ENCODE measurements around the gene PIWIL1. TPM values are rescaled to one million over a fixed set of nuclear protein-coding genes. Genes with fewer than 3 reads are reported as not detected.

Gene PIWIL1
- total and polyA plus RNA-seq, 2 donors (not counting 3 experiments of a cell fraction or from before 2014, with no cell fraction given): not detected

DNA sequence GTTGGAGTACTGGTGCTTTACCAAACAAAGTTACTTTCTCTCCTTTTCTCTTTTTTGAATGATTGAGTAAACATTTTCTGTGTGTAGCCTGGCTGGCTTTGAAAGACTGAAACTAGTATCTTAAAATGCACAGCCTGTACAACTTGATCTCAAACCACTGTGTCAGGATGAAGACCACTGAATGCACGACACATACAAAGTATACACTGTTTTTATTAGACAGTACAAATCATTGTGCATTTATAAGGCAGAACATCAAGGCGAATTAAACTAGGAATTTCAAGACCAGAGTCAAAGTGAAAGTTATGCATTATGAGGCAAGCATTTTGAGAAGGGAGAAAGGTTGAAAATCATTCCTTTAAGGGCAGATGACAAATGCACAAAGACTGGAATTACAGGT, 59.0 kb downstream of the PIWIL1 start:
- Histone ChIP-seq H4K20me1 (replicated peaks; ENCODE audit: control insufficient read depth, extremely low read depth, insufficient read depth, low read length) (no peaks in the 10 kb centered on the region), H3K4me2 (ENCODE audit: insufficient read depth, low read length) (no peak overlapping the region), H3K79me2 (ENCODE audit: control insufficient read depth, insufficient read depth, low read length) (no peaks in the 10 kb centered on the region), H3K4me1 (ENCODE audit: control insufficient read depth, extremely low read depth, insufficient read depth, low read length) (no peaks in the 10 kb centered on the region), H3K27me3 (ENCODE audit: control insufficient read depth in 2 of 2, insufficient read depth in 2 of 2, low read length in 2 of 2) (no peaks in the 10 kb centered on the region), H3K9ac (replicated peaks; ENCODE audit: extremely low read depth, insufficient read depth, low read length) (no peak overlapping the region), H3K4me3 (replicated peaks in 1 of 3; ENCODE audit: insufficient read depth in 1 of 3, low read depth in 1 of 3, low read length in 3 of 3) (no peak overlapping the region), H3K27ac (ENCODE audit: insufficient read depth, low read depth, low read length) (no peak overlapping the region), H3K36me3 (ENCODE audit: control insufficient read depth in 2 of 2, extremely low read depth in 1 of 2, insufficient read depth in 2 of 2, low read length in 2 of 2) (no peaks in the 10 kb centered on the region), H2AFZ (ENCODE audit: low read depth, low read length) (no peak overlapping the region), H3K9me3 (replicated peaks; ENCODE audit: control insufficient read depth, insufficient read depth, low read length) (peaks cover 8% of the 10 kb centered on the region), H3K9me1 (replicated peaks; ENCODE audit: control insufficient read depth, extremely low read depth, insufficient read depth, low read length) (no peaks in the 10 kb centered on the region)
- POLR2A ChIA-PET: no interaction called here
- dilution Hi-C loops (cut with MboI; ENCODE audit: extremely low pct_ligation_motif_present, low sequenced_read_pairs) (no loop called here), intact Hi-C loops (cut with micrococcal nuclease) (no loop called here)
- DNase-seq (ENCODE audit: low read depth, low spot score) (no peak), FAIRE-seq (no peak)
- CTCF ChIA-PET: no interaction called here
- no peak for TF ChIP-seq POLR2AphosphoS5 (IDR thresholded peaks at IDR 0.05; ENCODE audit: insufficient read depth, low read depth, low read length)
- TF ChIP-seq GATA2 (IDR thresholded peaks at IDR 0.05; ENCODE audit: insufficient read depth, insufficient read length, low read depth, low read length): no peak
- TF ChIP-seq POLR2A (IDR thresholded peaks at IDR 0.05; ENCODE audit: low read depth, low read length): no peak
- TF ChIP-seq JUN (IDR thresholded peaks at IDR 0.05; ENCODE audit: borderline replicate concordance, insufficient read depth, insufficient read length, low read depth): no peak
- TF ChIP-seq MYC (IDR thresholded peaks at IDR 0.05; ENCODE audit: low read depth, low read length): no peak
- TF ChIP-seq EZH2 (IDR thresholded peaks at IDR 0.05; ENCODE audit: borderline replicate concordance, low read depth, low read length, severe bottlenecking): no peak
- TF ChIP-seq, protein P1, sequence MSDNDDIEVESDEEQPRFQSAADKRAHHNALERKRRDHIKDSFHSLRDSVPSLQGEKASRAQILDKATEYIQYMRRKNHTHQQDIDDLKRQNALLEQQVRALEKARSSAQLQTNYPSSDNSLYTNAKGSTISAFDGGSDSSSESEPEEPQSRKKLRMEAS (IDR thresholded peaks at IDR 0.05; ENCODE audit: insufficient read depth, insufficient read length): no peak
- BruUV-seq (replicated peaks): no TSS peak

DNA sequence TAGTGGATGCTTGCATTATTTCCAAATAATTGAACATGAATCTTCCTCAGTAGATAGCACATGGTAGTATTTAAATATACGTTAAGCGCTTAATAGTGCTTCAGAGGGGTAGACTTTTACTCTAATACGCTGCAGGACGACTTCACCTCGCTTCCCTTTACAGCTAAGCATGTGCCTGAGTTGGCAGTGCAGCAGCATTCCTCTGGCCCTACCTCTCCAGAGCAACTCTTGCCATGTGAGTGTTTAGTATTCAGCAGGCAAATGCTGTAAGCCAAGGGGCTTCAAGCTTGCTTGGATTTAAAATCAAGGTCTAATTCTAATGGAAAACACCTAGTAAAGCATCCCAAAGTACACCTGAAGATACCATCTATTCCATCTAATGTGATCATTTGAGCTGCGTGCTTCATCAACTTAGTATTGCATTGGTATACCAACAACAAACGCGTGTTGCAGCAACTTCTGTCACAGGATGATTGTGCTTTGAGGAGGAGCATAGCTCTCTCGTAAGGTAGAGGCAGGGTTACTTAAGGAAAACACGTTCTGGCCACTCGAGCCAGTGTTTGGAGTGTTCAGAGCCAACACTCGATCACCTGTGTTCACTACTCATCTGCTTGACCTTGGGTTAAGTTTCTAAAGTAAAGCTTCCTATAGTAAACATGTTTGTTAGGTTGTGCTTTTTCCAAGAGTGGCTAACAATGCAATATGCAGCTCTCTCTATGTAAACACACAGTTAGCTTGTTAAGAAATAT, 60.6 kb downstream of the PIWIL1 start:
- Histone ChIP-seq H2AFZ (ENCODE audit: low read depth, low read length) (no peak overlapping the region), H3K36me3 (ENCODE audit: control insufficient read depth in 2 of 2, extremely low read depth in 1 of 2, insufficient read depth in 2 of 2, low read length in 2 of 2) (no peaks in the 10 kb centered on the region), H3K27me3 (ENCODE audit: control insufficient read depth in 2 of 2, insufficient read depth in 2 of 2, low read length in 2 of 2) (no peaks in the 10 kb centered on the region), H3K4me1 (ENCODE audit: control insufficient read depth, extremely low read depth, insufficient read depth, low read length) (no peaks in the 10 kb centered on the region), H4K20me1 (replicated peaks; ENCODE audit: control insufficient read depth, extremely low read depth, insufficient read depth, low read length) (no peaks in the 10 kb centered on the region), H3K27ac (ENCODE audit: insufficient read depth, low read depth, low read length) (no peak overlapping the region), H3K4me2 (ENCODE audit: insufficient read depth, low read length) (no peak overlapping the region), H3K9me1 (replicated peaks; ENCODE audit: control insufficient read depth, extremely low read depth, insufficient read depth, low read length) (no peaks in the 10 kb centered on the region), H3K79me2 (ENCODE audit: control insufficient read depth, insufficient read depth, low read length) (no peaks in the 10 kb centered on the region), H3K4me3 (replicated peaks in 1 of 3; ENCODE audit: insufficient read depth in 1 of 3, low read depth in 1 of 3, low read length in 3 of 3) (no peak overlapping the region), H3K9ac (replicated peaks; ENCODE audit: extremely low read depth, insufficient read depth, low read length) (no peak overlapping the region), H3K9me3 (replicated peaks; ENCODE audit: control insufficient read depth, insufficient read depth, low read length) (peaks cover 6% of the 10 kb centered on the region)
- TF ChIP-seq POLR2AphosphoS5 (IDR thresholded peaks at IDR 0.05; ENCODE audit: insufficient read depth, low read depth, low read length) (no peak), GATA2 (IDR thresholded peaks at IDR 0.05; ENCODE audit: insufficient read depth, insufficient read length, low read depth, low read length) (no peak), JUN (IDR thresholded peaks at IDR 0.05; ENCODE audit: borderline replicate concordance, insufficient read depth, insufficient read length, low read depth) (no peak), MYC (IDR thresholded peaks at IDR 0.05; ENCODE audit: low read depth, low read length) (no peak), POLR2A (IDR thresholded peaks at IDR 0.05; ENCODE audit: low read depth, low read length) (no peak), FOS (IDR thresholded peaks at IDR 0.05; ENCODE audit: borderline replicate concordance, insufficient read depth, low read length) (no peak), EZH2 (IDR thresholded peaks at IDR 0.05; ENCODE audit: borderline replicate concordance, low read depth, low read length, severe bottlenecking) (no peak)
- TF ChIP-seq, protein P1 (IDR thresholded peaks at IDR 0.05; ENCODE audit: insufficient read depth, insufficient read length): no peak
- TF ChIP-seq, protein P2, sequence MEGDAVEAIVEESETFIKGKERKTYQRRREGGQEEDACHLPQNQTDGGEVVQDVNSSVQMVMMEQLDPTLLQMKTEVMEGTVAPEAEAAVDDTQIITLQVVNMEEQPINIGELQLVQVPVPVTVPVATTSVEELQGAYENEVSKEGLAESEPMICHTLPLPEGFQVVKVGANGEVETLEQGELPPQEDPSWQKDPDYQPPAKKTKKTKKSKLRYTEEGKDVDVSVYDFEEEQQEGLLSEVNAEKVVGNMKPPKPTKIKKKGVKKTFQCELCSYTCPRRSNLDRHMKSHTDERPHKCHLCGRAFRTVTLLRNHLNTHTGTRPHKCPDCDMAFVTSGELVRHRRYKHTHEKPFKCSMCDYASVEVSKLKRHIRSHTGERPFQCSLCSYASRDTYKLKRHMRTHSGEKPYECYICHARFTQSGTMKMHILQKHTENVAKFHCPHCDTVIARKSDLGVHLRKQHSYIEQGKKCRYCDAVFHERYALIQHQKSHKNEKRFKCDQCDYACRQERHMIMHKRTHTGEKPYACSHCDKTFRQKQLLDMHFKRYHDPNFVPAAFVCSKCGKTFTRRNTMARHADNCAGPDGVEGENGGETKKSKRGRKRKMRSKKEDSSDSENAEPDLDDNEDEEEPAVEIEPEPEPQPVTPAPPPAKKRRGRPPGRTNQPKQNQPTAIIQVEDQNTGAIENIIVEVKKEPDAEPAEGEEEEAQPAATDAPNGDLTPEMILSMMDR (IDR thresholded peaks at IDR 0.05; ENCODE audit: extremely low read depth in 1 of 2, insufficient read depth in 1 of 2, low read depth in 1 of 2, low read length in 2 of 2): no peak
- dilution Hi-C loops (cut with MboI; ENCODE audit: extremely low pct_ligation_motif_present, low sequenced_read_pairs): no loop called here
- CTCF ChIA-PET: no interaction called here
- intact Hi-C loops (cut with micrococcal nuclease): no loop called here
- no peak for FAIRE-seq
- no TSS peak for BruUV-seq (replicated peaks)
- POLR2A ChIA-PET: no interaction called here
- DNase-seq (ENCODE audit: low read depth, low spot score): no peak

Data from endothelial cell of umbilical vein (primary cell).